ENCODE measurements around the gene CISH.

The CISH gene

GRCh38 chr3:50574444-50574831 is 37.1 kb downstream of the CISH start:
- H2AFZ ChIP-seq (ENCODE audit: low read depth, low read length, severe bottlenecking) = no peak overlapping the region
- no peak overlapping the region for H3K4me2 ChIP-seq (ENCODE audit: low read depth, low read length, poor library complexity, severe bottlenecking)
- H3K4me3 ChIP-seq (ENCODE audit: insufficient read depth, low read length, poor library complexity, severe bottlenecking) = no peak overlapping the region
- no peaks in the 10 kb centered on the region for H3K9me3 ChIP-seq (ENCODE audit: insufficient read depth, low read length)
- no peak overlapping the region for H3K27ac ChIP-seq (ENCODE audit: low read depth, low read length)
- no peaks in the 10 kb centered on the region for H4K20me1 ChIP-seq (ENCODE audit: low read depth, low read length)
- H3K9me2 ChIP-seq (replicated peaks; ENCODE audit: insufficient read depth, low read length) = no peaks in the 10 kb centered on the region
- TF ChIP-seq, protein P1, sequence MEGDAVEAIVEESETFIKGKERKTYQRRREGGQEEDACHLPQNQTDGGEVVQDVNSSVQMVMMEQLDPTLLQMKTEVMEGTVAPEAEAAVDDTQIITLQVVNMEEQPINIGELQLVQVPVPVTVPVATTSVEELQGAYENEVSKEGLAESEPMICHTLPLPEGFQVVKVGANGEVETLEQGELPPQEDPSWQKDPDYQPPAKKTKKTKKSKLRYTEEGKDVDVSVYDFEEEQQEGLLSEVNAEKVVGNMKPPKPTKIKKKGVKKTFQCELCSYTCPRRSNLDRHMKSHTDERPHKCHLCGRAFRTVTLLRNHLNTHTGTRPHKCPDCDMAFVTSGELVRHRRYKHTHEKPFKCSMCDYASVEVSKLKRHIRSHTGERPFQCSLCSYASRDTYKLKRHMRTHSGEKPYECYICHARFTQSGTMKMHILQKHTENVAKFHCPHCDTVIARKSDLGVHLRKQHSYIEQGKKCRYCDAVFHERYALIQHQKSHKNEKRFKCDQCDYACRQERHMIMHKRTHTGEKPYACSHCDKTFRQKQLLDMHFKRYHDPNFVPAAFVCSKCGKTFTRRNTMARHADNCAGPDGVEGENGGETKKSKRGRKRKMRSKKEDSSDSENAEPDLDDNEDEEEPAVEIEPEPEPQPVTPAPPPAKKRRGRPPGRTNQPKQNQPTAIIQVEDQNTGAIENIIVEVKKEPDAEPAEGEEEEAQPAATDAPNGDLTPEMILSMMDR (IDR thresholded peaks at IDR 0.05; ENCODE audit: insufficient read depth, low read length, poor library complexity, severe bottlenecking) = no peak
- TF ChIP-seq EZH2phosphoT487 (conservative IDR thresholded peaks at IDR 0.05; ENCODE audit: low read length) = no peak
- no peaks in the 10 kb centered on the region for H3K79me2 ChIP-seq (ENCODE audit: insufficient read depth, low read length)
- H3K36me3 ChIP-seq (ENCODE audit: low read length) = no peaks in the 10 kb centered on the region
- peaks cover 6% of the 10 kb centered on the region; the same call in 1 of the 2 replicates for H3F3A ChIP-seq (ENCODE audit: insufficient read depth)
- no peaks in the 10 kb centered on the region for H3K27me3 ChIP-seq (ENCODE audit: low read length)
- no peak overlapping the region for H3K9ac ChIP-seq (ENCODE audit: low read length)

GRCh38 chr3:50573566-50574443 is 37.8 kb downstream of the CISH start:
- H3K27me3 ChIP-seq (ENCODE audit: low read length) = no peaks in the 10 kb centered on the region
- H3K79me2 ChIP-seq (ENCODE audit: insufficient read depth, low read length) = no peaks in the 10 kb centered on the region
- H3K9me2 ChIP-seq (replicated peaks; ENCODE audit: insufficient read depth, low read length) = no peaks in the 10 kb centered on the region
- H3K9me3 ChIP-seq (ENCODE audit: insufficient read depth, low read length) = no peaks in the 10 kb centered on the region
- no peak overlapping the region for H3K4me2 ChIP-seq (ENCODE audit: low read depth, low read length, poor library complexity, severe bottlenecking)
- no peak overlapping the region for H3K4me3 ChIP-seq (ENCODE audit: insufficient read depth, low read length, poor library complexity, severe bottlenecking)
- no peak overlapping the region for H2AFZ ChIP-seq (ENCODE audit: low read depth, low read length, severe bottlenecking)
- no peak overlapping the region for H3K9ac ChIP-seq (ENCODE audit: low read length)
- no peaks in the 10 kb centered on the region for H3K36me3 ChIP-seq (ENCODE audit: low read length)
- no peak for TF ChIP-seq EZH2phosphoT487 (conservative IDR thresholded peaks at IDR 0.05; ENCODE audit: low read length)
- TF ChIP-seq, protein P1 (IDR thresholded peaks at IDR 0.05; ENCODE audit: insufficient read depth, low read length, poor library complexity, severe bottlenecking) = no peak
- H4K20me1 ChIP-seq (ENCODE audit: low read depth, low read length) = no peaks in the 10 kb centered on the region
- peaks cover 6% of the 10 kb centered on the region; the same call in 1 of the 2 replicates for H3F3A ChIP-seq (ENCODE audit: insufficient read depth)
- no peak overlapping the region for H3K27ac ChIP-seq (ENCODE audit: low read depth, low read length)

- Histone ChIP-seq H3K36me3 (ENCODE audit: low read length) (no peaks in the 10 kb centered on the region), H3K9me3 (ENCODE audit: insufficient read depth, low read length) (no peaks in the 10 kb centered on the region), H3K9me2 (replicated peaks; ENCODE audit: insufficient read depth, low read length) (no peaks in the 10 kb centered on the region), H3K27ac (ENCODE audit: low read depth, low read length) (no peak overlapping the region), H3K4me3 (ENCODE audit: insufficient read depth, low read length, poor library complexity, severe bottlenecking) (no peak overlapping the region), H4K20me1 (ENCODE audit: low read depth, low read length) (no peaks in the 10 kb centered on the region), H3K27me3 (ENCODE audit: low read length) (no peaks in the 10 kb centered on the region), H3F3A (ENCODE audit: insufficient read depth) (peaks cover 6% of the 10 kb centered on the region; the same call in 1 of the 2 replicates), H3K4me2 (ENCODE audit: low read depth, low read length, poor library complexity, severe bottlenecking) (no peak overlapping the region), H3K9ac (ENCODE audit: low read length) (no peak overlapping the region), H3K79me2 (ENCODE audit: insufficient read depth, low read length) (no peaks in the 10 kb centered on the region), H2AFZ (ENCODE audit: low read depth, low read length, severe bottlenecking) (no peak overlapping the region)
- TF ChIP-seq EZH2phosphoT487 (conservative IDR thresholded peaks at IDR 0.05; ENCODE audit: low read length) = no peak
- TF ChIP-seq, protein P1 (IDR thresholded peaks at IDR 0.05; ENCODE audit: insufficient read depth, low read length, poor library complexity, severe bottlenecking) = no peak
Observed at GRCh38 chr3:50572801-50573371, 38.7 kb downstream of the CISH start.
